ENCODE data around the gene DDX3X.
"Not testable (repeated sequence)": the region's sequence is repeated elsewhere in the genome, so short reads cannot be mapped to it uniquely, and the experiment has no call there.

The DDX3X gene

DNA sequence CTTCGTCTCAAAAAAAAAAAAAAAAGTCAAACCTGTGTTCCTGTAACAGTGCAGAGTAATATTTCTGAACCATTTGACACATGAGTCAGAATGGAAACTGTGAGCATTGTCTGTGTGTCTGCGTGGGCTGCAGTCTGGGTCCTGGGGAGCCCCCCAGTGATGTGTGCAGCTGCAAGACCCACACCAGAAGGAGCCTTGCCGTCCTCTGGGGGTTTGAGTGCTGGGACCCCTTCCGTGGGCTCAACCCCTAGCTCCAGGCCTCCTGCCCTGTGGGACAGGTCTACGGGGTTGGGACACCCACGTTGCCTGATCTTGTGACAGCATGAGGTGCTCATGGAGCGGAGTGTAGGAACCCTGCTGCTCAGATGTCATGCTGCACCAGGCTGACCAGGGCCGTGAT, 43.7 kb downstream of the DDX3X start:
- DNase-seq = peak; percentile 31

GRCh38 chrX:41381685-41382084, 47.7 kb downstream of the DDX3X start:
- DNase-seq = no peak

- DNase-seq = peak; percentile 13
Observed at GRCh38 chrX:41382714-41383645, 49.0 kb downstream of the DDX3X start.

GRCh38 chrX:41384051-41384705, 50.2 kb downstream of the DDX3X start:
- peak; percentile 72 for DNase-seq

DNA sequence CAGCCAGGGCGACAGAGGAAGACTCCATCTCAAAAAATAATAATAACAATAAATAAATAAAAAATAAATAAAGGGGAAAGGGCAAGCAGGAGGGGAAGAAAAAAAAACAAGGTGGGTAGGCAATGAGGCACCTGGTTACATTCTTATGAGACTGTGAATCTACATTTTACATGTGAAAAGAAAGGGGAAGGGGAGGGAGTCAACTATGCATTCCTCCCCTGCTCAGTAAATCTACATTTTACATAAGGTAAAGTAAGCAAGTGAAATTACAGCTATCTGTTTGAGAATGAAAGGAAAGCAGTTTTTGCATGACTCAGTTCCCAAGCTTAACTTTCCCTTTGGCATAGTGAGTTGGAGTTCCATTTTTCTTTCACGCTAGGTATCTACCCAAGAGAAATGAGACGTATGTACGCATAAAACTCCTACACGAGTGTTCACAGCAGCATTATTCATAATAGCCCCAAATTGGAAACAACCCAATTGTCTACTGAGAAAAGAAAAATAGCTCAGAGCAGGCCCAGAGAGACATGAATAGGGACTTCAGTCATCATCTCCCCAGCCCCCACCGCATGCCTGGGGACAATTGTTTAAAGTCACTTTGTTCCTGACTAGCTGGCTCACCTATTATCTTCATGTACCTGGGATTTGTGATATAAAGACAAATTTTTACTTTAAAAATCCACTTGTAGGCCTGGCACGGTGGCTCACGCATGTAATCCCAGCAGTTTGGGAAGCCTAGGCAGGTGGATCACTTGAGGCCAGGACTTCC, 52.4 kb downstream of the DDX3X start:
- DNase-seq = peak; percentile 29

- no peak for DNase-seq
Observed at GRCh38 chrX:41388543-41388942, 54.6 kb downstream of the DDX3X start.

- DNase-seq = no peak
Observed at GRCh38 chrX:41389311-41389888, 55.4 kb downstream of the DDX3X start.

- DNase-seq = not testable (repeated sequence)
Observed at GRCh38 chrX:41390576-41390975, 56.6 kb downstream of the DDX3X start.

- DNase-seq = no peak
Observed at GRCh38 chrX:41391606-41392005, 57.6 kb downstream of the DDX3X start.

GRCh38 chrX:41394293-41394692, 60.3 kb downstream of the DDX3X start:
- no peak for DNase-seq

DNA sequence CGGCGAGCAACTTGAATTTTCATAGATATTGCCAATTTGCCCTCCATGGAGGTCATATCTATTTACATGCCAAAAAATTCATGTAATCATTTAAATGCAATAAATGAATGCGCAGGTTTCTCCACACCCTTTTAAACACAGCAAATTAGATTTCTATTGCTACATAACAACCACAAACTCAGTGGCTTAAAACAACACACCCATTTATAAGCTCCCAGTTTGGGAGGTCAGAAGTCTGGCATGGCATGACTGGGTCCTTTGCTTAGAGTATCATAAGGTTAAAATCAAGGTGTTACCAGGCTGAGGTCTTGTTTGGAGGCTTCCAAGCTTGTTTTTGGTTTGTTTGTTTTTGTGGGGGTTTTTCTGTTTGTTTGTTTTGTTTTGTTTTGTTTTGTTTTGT, 63.3 kb downstream of the DDX3X start:
- no peak for DNase-seq

DNA sequence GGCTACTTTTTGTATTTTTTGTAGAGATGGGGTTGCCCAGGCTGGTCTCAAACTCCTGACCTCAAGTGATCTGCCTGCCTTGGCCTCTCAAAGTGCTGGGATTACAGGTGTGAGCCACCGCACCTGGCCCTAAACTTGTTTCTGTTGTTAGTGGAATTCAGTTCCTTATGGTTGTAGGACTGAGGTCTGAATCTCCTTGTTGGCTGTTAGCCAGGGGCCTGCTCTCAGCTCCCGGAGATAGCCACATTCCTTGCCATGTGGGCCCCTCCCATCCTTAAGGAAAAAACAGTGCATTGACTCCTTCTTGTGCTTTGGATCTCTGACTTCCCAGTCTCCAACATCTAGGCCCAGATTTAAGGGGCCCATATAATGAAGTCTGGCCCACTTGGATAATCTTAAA, 63.8 kb downstream of the DDX3X start:
- no peak for DNase-seq

- DNase-seq = not testable (repeated sequence)
Observed at GRCh38 chrX:41402556-41402955, 68.6 kb downstream of the DDX3X start.

DNA sequence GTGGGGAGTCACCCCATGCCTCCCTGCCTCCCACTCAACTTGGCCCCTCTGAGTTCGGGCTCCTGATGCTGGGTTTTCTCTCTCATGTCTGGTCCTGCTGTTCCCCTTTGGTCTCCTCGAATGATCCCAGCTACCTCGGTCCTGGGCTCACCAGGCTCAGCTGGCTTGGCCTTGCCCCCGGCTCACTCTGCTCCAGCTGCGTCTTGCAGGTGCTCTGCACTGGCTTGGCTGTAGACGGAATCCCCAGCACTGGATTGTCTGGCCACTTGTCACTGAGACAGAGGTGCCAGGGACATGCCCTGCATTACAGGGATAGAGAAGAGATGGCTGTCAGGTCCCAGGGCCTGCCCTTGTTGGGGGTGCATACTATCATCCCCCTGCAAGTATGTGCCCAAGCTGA, 71.6 kb downstream of the DDX3X start:
- DNase-seq = no peak

GRCh38 chrX:41406201-41406600, 72.2 kb downstream of the DDX3X start:
- no peak for DNase-seq

DNA sequence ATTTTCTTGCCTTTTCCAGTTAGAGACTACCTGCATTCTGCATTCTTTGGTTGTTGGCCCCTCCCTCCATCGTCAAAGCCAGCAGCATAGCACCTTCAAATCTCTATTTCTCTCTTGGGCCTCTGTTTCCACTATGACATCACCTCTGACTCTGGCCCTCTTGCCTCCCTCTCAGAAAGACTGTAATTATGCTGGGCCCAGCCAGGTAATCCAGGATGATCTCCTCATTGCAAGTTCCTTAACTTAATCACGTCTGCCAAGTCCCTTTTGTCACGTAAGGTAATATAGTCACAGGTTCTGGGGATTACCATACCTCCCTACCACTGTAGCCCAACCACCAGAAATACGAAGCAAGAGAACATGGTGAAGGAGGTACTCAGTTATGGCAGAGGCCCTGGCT, 73.9 kb downstream of the DDX3X start:
- DNase-seq = no peak

GRCh38 chrX:41408576-41408975, 74.6 kb downstream of the DDX3X start:
- no peak for DNase-seq

DNA sequence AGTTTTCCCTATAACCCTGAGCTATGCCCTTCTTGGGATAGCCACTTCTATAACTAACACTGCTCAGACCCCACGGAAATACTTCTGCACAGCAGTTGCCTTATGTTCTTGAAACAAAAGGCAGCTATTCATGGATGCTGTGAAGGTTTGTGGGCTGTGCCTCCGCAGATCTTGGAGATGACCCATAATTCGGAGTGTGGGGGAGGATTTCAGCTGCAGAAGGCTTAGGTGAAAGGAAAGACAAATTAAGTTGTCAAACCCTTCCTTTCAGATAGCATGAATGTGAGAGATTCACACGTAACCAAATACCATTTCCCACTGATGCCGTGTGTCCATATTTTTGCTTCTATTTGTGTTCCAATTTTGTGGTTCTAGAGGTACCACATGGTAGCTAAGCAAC, 75.0 kb downstream of the DDX3X start:
- DNase-seq = no peak

GRCh38 chrX:41411222-41411621, 77.3 kb downstream of the DDX3X start:
- not testable (repeated sequence) for DNase-seq

DNA sequence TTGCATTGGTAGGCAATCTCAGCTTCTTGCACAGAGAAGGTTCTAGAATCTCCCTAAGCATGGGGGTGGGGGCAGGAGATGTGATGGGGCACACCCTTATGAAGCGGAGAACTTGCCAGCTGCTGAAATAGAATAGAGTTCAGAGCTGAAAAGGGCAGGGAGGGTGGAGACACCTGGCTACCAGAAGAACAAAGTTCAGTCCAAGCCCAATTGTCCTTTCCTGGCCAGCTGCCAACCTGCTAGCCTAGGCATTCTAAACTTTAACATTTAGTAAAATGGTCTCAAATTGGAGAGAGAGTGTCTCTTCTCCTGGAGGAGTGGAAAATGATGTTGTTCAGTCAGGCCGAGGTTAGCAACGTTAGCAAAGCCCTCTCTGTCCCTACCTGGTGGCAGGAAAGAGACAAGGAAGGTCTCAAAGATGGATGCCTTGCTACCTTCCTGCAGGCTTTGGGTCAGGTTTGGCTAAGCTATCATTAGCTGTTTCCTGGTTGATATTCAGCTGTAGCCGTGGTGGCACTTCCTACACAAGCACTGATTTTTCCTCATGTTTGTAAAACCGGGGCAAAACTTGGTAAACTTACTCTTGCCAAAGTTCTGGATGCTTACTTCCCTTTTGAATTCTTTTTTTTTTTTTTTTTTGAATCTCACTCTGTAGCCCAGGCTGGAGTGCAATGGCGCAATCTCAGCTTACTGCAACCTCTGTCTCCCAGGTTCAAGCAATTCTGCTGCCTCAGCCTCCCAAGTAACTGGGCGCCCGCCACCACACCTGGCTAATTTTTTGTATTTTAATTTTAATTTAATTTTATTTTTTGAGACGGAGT, 78.5 kb downstream of the DDX3X start:
- DNase-seq = no peak
